Effector memory CD8-positive, alpha-beta T cell (primary cell): ENCODE results near the gene ITPKB.

Experiments
- ATAC-seq: fragments of 150-1000 bp; cut with Tn5 transposase; replicated peaks from 2 replicates; pipeline ENCODE4 v1.10.0; 2021; ENCODE audit warnings: mild to moderate bottlenecking, moderate library complexity
- DNase-seq, 3 experiments: peaks; one replicate each; pipeline ENCODE4 v3.0.0; 2021
- H3K27ac Mint-ChIP-seq, 2 donors: one replicate each; pipeline ENCODE4 v1.8.0; 2022; ENCODE audit warnings: mild to moderate bottlenecking in 2 of 2, mixed read lengths in 2 of 2, moderate library complexity in 2 of 2
- H3K27me3 Mint-ChIP-seq, 2 donors: one replicate each; pipeline ENCODE4 v1.8.0; 2022; ENCODE audit warnings: mixed read lengths in 2 of 2
- H3K36me3 Mint-ChIP-seq: one replicate; pipeline ENCODE4 v1.8.0; 2022; ENCODE audit warnings: mild to moderate bottlenecking, moderate library complexity, mixed read lengths; ENCODE audit not compliant: insufficient read depth
- H3K4me1 Mint-ChIP-seq, 2 donors: one replicate each; pipeline ENCODE4 v1.8.0; 2022; ENCODE audit warnings: low read depth in 2 of 2, mixed read lengths in 2 of 2
- H3K4me3 Mint-ChIP-seq, 2 donors: one replicate each; pipeline ENCODE4 v1.8.0; 2022; ENCODE audit warnings: mild to moderate bottlenecking in 2 of 2, mixed read lengths in 2 of 2, moderate library complexity in 2 of 2
- H3K9me3 Mint-ChIP-seq, 2 donors: one replicate each; pipeline ENCODE4 v1.8.0; 2022; ENCODE audit warnings: mixed read lengths in 2 of 2

Gene ITPKB

DNA sequence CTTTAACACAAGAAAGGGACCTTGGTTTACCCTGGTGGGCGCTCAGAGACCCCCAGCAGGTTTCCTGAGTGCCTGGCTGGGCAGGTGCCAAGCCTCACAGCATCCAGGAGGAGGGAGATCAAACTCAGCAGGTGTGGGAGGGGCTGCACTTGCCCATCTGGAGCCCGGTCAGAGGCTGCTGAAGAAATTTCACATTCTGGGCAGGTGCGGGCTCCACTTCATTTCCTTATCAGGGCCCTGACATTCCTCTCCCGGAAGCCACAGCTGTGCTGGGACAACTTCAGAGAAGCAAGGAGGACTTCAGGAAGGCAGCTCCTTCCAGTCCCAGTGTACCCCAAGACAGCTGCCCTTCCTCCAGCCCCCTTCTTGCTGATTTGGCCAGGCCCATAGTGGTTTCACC, 82.9 kb downstream of the ITPKB start:
- H3K4me3 Mint-ChIP-seq, result peak overlapping the region; percentile 50 to 93
- ATAC-seq (no peak), DNase-seq (no peak)
- H3K27ac Mint-ChIP-seq, result no peak overlapping the region
- H3K36me3 Mint-ChIP-seq, result peaks cover 23% of the 10 kb centered on the region
- H3K27me3 Mint-ChIP-seq, result no peaks in the 10 kb centered on the region
- no peaks in the 10 kb centered on the region for H3K9me3 Mint-ChIP-seq
- H3K4me1 Mint-ChIP-seq, result peaks cover 50 to 52% of the 10 kb centered on the region in 2 donors

DNA sequence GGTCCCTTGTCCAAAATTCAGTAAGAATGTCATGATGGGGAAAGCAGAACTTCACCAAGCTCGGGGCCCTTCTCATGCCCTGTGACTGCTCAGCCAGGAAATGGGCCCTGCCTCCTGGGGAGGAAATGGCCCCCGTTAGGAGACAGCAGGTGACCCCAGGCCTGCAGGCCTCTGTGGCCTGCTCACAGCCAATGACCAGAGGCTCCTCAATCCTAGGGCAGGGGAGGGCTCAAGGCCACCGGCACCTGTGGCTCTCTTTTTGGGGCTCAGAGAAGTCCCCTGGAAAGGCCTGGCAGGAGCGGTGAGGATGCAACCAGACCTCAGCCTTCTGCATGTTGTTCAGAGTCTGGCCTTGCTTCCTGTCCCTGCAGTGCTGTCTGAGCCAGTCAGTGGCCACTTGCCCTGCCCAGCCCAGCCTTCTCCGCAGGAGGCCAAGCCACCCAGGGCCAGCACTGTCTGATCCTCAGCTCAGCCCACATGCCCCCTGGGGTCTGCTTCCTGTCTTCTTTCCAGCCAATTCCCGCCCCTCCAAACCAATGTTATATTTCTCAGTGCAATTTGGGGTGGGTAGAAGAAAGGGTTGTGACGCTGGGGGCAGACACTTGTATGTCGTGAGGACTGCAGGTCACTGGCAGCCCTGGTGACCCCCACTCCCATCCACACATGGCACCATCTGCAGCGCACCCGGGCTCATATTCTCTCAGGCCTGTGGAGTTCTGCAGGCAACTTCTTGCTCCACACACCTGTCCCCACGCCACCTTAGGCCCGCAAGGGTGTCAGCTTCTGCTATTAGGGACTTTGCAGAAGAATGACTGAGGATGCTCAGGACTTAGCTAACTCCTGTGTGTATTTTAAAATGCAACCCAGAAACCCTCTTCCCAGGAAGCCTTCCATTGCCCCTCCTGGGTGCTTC, 83.6 kb downstream of the ITPKB start:
- H3K27me3 Mint-ChIP-seq, result no peaks in the 10 kb centered on the region
- ATAC-seq (no peak), DNase-seq (no peak)
- H3K4me1 Mint-ChIP-seq, result peaks cover 50 to 52% of the 10 kb centered on the region in 2 donors
- peak overlapping the region; percentile 82 to 93 for H3K4me3 Mint-ChIP-seq
- no peaks in the 10 kb centered on the region for H3K9me3 Mint-ChIP-seq
- H3K36me3 Mint-ChIP-seq, result peaks cover 22% of the 10 kb centered on the region
- no peak overlapping the region for H3K27ac Mint-ChIP-seq

DNA sequence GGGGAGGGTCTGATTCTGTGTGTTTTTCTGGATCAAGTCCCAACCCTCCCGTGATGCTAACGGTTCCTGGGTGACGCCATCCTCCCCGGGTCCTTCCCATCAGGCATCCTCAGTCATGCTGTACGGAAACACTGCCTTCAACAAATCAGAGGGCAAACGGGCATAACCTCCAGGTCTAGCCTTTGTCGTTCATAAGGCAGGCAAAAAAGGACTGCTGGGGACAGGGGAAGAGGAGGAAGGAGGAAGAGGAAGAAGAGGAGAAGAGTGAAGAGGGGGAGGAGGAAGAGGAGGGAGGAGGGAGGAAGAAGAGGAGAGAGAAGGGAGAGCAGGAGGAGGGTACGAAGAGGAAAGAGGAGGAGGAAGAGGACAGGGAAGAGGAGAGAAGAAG, 84.4 kb downstream of the ITPKB start:
- Mint-ChIP-seq H3K27ac (no peak overlapping the region), H3K4me1 (peaks cover 46 to 48% of the 10 kb centered on the region in 2 donors), H3K4me3 (peak overlapping the region; percentile 82 to 93), H3K27me3 (no peaks in the 10 kb centered on the region), H3K36me3 (peaks cover 23% of the 10 kb centered on the region), H3K9me3 (no peaks in the 10 kb centered on the region)
- no peak for DNase-seq
- ATAC-seq, result no peak

DNA sequence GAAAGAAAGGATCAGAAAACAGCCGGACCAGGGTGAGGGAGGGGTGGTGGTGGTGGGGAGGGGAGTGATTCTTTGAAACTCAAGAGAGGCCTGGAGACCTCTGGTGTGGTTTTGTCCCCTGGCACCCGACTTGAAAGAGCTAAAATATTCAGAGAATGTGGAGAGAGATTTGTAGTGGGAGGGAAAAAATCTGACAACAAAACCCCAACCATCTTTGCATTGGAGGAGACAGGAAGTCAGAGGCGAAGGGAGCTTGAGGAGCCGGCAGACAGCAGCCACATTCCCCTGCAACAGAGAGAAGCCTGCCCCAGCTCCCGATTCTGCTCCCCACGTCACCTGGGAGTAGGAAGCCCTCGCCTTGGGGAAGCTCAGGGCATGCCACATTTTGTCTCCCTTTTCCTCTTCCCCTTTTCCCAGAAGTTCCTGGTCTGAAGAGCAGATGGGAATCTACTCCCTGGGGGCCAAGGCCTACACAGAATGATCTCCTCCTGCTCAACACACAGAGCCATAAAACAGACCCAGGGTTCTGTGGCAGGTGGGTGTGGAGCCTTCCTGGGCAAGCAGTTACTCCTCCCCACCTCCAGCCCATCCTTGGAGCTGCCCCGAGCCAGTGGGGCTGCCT, 84.9 kb downstream of the ITPKB start:
- H3K4me3 Mint-ChIP-seq, result peak overlapping the region; percentile 82 to 93
- no peak for DNase-seq
- H3K27me3 Mint-ChIP-seq, result no peaks in the 10 kb centered on the region
- H3K27ac Mint-ChIP-seq, result no peak overlapping the region
- H3K36me3 Mint-ChIP-seq, result peaks cover 28% of the 10 kb centered on the region
- no peaks in the 10 kb centered on the region for H3K9me3 Mint-ChIP-seq
- ATAC-seq, result no peak
- peaks cover 47 to 48% of the 10 kb centered on the region in 2 donors for H3K4me1 Mint-ChIP-seq

DNA sequence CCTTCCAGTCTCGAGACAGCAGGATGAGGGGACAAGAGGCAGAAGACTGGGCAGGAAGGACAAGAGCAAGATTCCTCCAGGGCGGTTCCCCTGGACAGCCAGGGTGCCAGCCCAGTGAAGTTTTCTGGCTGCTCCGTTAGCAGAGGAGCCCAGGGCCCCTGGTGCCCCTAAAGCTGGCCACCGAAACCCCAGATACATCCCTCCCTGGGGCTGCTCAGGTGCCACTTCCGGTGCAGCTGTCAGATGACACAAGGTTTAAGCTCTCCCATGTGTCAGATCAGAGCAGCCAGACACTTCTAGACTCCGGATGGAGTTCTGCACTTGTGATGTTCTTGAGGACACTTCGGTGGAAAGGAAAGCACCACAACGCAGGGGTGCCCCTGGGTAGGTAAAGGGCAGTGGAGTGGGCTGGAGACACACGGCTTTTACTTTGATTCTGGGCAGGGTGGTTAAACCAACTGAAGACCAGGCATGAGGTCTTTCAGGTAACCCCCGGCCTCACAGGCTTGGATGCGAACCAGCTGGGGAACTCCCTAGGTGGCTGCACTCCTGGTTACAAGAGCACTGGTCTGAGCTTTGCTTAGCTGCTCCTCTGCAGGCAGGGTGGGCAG, 85.7 kb downstream of the ITPKB start:
- no peaks in the 10 kb centered on the region for H3K27me3 Mint-ChIP-seq
- ATAC-seq, result peak; percentile 89
- H3K9me3 Mint-ChIP-seq, result no peaks in the 10 kb centered on the region
- peaks cover 30% of the 10 kb centered on the region for H3K36me3 Mint-ChIP-seq
- peak; percentile 70 to 75 (median 73) for DNase-seq
- peak overlapping the region; percentile 82 to 93 for H3K4me3 Mint-ChIP-seq
- peaks cover 45 to 50% of the 10 kb centered on the region in 2 donors for H3K4me1 Mint-ChIP-seq
- no peak overlapping the region for H3K27ac Mint-ChIP-seq

DNA sequence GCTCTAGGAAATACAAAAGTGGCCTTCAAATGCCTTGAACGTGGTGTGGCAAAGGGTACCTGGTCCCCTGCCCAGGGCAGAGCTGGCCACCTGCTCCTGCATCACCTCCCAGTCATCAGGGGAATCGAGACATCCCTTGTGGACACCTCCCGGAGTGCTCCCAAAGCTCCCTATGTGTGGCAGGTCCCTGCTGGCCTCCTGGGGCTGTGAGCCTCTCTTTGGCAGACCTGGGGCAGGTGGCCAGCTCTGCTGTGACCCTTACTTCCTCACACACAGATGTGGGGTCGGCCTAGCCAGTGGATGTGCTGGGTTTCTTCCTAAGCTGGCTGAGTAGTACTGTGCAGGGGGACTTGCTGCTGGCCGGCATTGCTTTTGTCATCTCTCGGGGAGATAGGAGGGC, 86.5 kb downstream of the ITPKB start:
- H3K36me3 Mint-ChIP-seq, result peaks cover 37% of the 10 kb centered on the region
- no peak for DNase-seq
- H3K4me3 Mint-ChIP-seq, result peak overlapping the region; percentile 82 to 93
- H3K4me1 Mint-ChIP-seq, result peaks cover 44 to 48% of the 10 kb centered on the region in 2 donors
- H3K27me3 Mint-ChIP-seq, result no peaks in the 10 kb centered on the region
- no peaks in the 10 kb centered on the region for H3K9me3 Mint-ChIP-seq
- H3K27ac Mint-ChIP-seq, result no peak overlapping the region
- no peak for ATAC-seq

DNA sequence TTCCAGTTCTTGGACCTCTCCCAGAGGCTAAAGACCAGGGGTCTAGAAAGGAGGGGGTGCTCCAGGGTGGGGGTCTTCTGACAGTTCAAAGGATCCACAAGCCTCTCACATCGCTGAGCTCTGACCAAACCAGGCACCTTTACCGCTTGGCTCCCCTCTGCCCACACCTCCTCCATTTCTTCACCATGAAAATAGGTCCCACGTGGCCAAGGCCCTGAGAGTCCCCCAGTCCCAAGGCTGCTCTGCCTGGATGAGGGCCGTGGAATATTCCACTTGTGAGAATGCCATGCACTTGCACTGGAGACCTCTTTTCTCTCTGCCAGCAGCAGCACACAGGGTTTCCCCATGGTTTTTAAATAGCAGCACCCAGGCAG, 87.4 kb downstream of the ITPKB start:
- ATAC-seq, result no peak
- Mint-ChIP-seq H3K4me3 (no peak overlapping the region), H3K27me3 (no peaks in the 10 kb centered on the region), H3K27ac (no peak overlapping the region), H3K4me1 (peaks cover 36 to 44% of the 10 kb centered on the region in 2 donors), H3K9me3 (no peaks in the 10 kb centered on the region), H3K36me3 (peaks cover 41% of the 10 kb centered on the region)
- DNase-seq, result no peak

DNA sequence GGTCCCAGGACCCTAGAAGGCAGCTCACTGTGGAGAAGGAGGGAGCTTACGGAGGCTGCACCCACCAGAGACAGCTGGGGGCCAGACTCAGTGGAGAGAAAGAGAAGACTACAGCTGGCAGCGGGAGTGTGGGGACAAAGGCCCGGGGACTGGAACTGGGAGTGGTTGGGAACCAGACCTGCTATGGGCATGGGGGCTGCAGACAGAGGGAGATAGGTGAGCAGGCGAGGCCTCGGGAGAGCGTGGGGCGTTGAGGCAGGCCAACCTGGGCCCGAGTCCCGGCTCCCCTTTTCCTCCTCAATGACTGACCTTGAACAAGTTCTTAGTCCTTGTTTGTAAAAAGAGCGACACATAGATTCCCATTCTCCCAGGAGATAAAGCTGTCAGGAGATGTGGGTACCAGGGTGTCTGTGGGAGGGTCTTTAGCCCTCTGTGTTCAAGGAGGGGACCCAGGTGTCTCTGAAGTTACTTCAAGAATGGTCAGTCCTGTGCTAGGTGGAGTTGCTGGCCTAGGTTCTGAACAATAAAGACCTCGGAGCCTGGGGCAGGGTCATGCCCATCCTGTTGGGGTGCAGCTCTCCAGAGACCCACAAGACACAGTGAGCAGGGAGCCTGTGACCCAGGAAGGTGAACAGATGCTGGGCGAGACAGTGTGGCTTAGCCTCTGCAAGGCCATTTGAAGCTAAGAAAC, 87.9 kb downstream of the ITPKB start:
- peak overlapping the region in 1 of 2 donors; percentile 40 for H3K4me3 Mint-ChIP-seq
- H3K27ac Mint-ChIP-seq, result no peak overlapping the region
- peaks cover 41% of the 10 kb centered on the region for H3K36me3 Mint-ChIP-seq
- no peaks in the 10 kb centered on the region for H3K27me3 Mint-ChIP-seq
- ATAC-seq, result no peak
- H3K4me1 Mint-ChIP-seq, result peaks cover 36 to 44% of the 10 kb centered on the region in 2 donors
- no peak for DNase-seq
- no peaks in the 10 kb centered on the region for H3K9me3 Mint-ChIP-seq

DNA sequence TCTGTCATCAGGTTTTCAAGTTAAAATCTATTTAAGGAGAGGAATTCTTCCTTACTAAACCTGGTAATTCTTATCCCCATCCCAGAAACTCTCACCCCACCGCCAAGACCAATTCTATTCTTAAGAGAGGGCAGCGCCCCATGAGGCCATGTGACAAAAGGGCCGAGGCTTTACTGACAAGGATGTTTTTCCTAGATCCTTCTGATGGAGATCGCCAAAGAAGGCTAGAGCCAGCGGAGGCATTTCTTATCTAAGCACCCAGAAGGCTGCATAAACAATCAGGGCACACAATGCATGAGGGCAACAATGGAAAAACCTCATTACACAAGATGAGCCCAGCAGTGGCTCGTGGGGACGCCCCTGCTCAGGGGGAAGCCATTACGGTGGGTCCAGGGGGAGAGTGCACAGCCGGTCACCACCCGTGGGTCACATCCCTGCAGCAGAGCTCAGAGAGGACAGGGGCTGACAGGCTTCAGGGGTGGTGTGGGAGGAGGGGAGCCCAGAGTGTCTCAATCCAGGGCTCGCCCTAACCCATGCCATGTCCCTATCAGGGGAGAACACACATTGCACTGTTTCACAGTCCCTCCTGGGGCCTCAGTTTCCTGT, 88.7 kb downstream of the ITPKB start:
- Mint-ChIP-seq H3K4me1 (peaks cover 37 to 43% of the 10 kb centered on the region in 2 donors), H3K9me3 (no peaks in the 10 kb centered on the region), H3K27ac (no peak overlapping the region), H3K36me3 (peaks cover 41% of the 10 kb centered on the region), H3K4me3 (peak overlapping the region in 1 of 2 donors; percentile 33), H3K27me3 (no peaks in the 10 kb centered on the region)
- ATAC-seq (no peak), DNase-seq (no peak)

DNA sequence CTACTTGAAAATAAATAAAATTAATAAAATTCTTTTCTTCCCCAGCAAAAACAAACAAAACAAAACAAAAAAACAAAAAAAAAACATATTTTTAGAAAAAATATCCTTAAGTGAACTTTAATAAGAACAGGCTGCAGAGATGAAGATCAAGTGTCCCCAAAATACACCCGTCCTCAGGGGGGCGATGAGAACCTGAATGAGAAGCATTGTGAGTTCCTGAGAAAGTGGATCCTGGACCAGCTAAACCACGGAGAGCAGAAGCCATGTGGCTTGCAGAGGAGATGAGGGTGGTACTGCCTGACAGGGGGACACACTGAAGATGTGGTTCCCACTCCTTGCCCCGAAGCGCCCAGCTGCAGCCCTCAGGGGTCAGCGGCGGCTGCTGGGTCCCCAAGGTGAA, 89.3 kb downstream of the ITPKB start:
- Mint-ChIP-seq H3K9me3 (no peaks in the 10 kb centered on the region), H3K36me3 (peaks cover 45% of the 10 kb centered on the region), H3K27me3 (no peaks in the 10 kb centered on the region), H3K4me3 (no peak overlapping the region), H3K4me1 (peaks cover 42% of the 10 kb centered on the region in 2 donors), H3K27ac (no peak overlapping the region)
- ATAC-seq (no peak), DNase-seq (no peak)

DNA sequence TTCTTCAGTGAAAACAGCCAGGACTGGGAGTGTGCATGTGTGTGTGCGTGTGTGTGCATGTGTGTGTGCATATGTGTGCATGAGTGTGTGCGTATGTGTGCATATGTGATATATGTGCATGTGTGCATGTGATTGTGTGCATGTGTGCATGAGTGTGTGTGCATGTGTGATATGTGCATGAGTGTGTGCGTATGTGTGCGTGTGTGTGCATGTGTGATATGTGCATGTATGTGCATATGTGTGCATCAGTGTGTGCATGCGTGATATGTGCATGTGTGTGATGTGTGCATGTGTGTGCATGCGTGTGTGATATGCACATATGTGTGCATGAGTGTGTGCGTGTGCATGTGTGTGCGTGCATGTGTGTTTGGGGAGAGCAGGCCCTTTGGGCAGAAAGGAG, 89.8 kb downstream of the ITPKB start:
- no peaks in the 10 kb centered on the region for H3K9me3 Mint-ChIP-seq
- H3K27ac Mint-ChIP-seq, result no peak overlapping the region
- peaks cover 48% of the 10 kb centered on the region for H3K36me3 Mint-ChIP-seq
- H3K4me3 Mint-ChIP-seq, result no peak overlapping the region
- ATAC-seq, result no peak
- H3K27me3 Mint-ChIP-seq, result no peaks in the 10 kb centered on the region
- peaks cover 42 to 47% of the 10 kb centered on the region in 2 donors for H3K4me1 Mint-ChIP-seq
- no peak for DNase-seq

DNA sequence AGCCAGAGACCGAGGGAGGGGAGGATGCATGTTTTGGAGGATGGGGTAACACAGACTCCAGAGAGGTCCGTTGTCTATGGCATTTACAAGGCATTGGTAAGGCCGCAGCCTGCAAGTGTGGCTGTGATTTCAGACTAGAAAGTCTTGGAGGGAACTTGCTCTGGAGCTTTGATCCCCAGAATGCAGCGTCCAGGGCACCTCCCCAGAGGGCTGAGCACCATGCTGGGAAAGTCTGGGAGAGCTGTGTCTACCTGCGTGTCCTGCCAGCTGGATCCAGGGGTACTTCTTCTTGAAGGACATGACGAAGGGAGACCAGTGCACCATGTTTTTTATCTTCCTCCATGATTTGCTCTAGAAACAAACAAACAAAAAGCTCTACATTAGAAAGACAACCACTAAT, 90.7 kb downstream of the ITPKB start:
- ATAC-seq (no peak), DNase-seq (no peak)
- H3K4me1 Mint-ChIP-seq, result peaks cover 48 to 56% of the 10 kb centered on the region in 2 donors
- no peaks in the 10 kb centered on the region for H3K9me3 Mint-ChIP-seq
- H3K27me3 Mint-ChIP-seq, result no peaks in the 10 kb centered on the region
- H3K4me3 Mint-ChIP-seq, result no peak overlapping the region
- H3K27ac Mint-ChIP-seq, result peak overlapping the region in 1 of 2 donors; percentile 60
- H3K36me3 Mint-ChIP-seq, result peaks cover 50% of the 10 kb centered on the region

DNA sequence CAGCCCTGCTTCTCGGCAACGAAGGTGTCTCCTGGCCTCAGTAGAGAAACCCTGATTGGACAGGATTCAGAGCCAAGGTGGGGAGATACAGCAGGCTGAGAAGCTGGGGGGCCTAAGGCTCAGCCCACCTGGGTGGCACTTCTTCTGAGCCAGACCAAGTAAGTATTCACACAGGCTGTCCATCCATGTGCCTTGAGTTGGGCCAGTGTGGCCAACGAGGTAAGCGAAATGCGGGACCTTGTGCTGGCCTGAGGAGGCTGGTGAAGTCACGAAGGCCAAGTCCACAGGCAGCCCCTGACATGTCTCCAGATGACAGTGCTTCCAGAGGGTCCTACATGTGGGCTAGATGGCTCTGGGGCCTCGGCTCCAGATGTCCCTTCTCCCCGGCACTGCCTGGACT, 91.4 kb downstream of the ITPKB start:
- ATAC-seq, result no peak
- Mint-ChIP-seq H3K9me3 (no peaks in the 10 kb centered on the region), H3K36me3 (peaks cover 48% of the 10 kb centered on the region), H3K27me3 (no peaks in the 10 kb centered on the region), H3K27ac (peak overlapping the region in 1 of 2 donors; percentile 60), H3K4me1 (peaks cover 53 to 61% of the 10 kb centered on the region in 2 donors), H3K4me3 (no peak overlapping the region)
- DNase-seq, result no peak
